HL-60 (cell line): ENCODE measurements around the gene SMIM1.

ENCODE experiments used
- DNase-seq, 2 experiments: peaks; one replicate each; pipeline ENCODE4 v3.0.0-alpha.2; 2010 to 2020; ENCODE audit warnings: low read depth in 1 of 2, low spot score in 1 of 2
- H3K27ac ChIP-seq: fragments of 250-450 bp; sonication (Bioruptor Pico); replicated peaks from 2 replicates; pipeline ENCODE4 v1.5.1; 2020; ENCODE audit warnings: mild to moderate bottlenecking, moderate library complexity
- H3K27me3 ChIP-seq: fragments of 250-450 bp; sonication (Bioruptor Pico); 2 replicates; pipeline ENCODE4 v1.5.1; 2021; ENCODE audit warnings: mild to moderate bottlenecking, moderate library complexity; ENCODE audit not compliant: insufficient read depth, poor library complexity, severe bottlenecking
- H3K4me3 ChIP-seq: replicated peaks from 2 replicates; pipeline ENCODE4 v1.5.1; 2011; ENCODE audit warnings: mild to moderate bottlenecking, control low read depth, low read length; ENCODE audit not compliant: insufficient read depth
- CTCF ChIP-seq: IDR thresholded peaks from one replicate; pipeline ENCODE4 v1.5.1; 2011; ENCODE audit warnings: low read length, control low read depth, inconsistent platforms; ENCODE audit not compliant: insufficient read depth
- GABPA ChIP-seq: IDR thresholded peaks from 2 replicates; pipeline ENCODE4 v1.6.1; 2012; ENCODE audit warnings: low read depth
- POLR2AphosphoS5 ChIP-seq: IDR thresholded peaks from 2 replicates; pipeline ENCODE4 v1.6.1; 2012; ENCODE audit warnings: low read depth
- REST ChIP-seq: IDR thresholded peaks from 2 replicates; pipeline ENCODE4 v1.6.1; 2012; ENCODE audit warnings: low read depth; ENCODE audit not compliant: insufficient replicate concordance
- SPI1 ChIP-seq: IDR thresholded peaks from 2 replicates; pipeline ENCODE4 v1.6.1; 2012; ENCODE audit warnings: low read depth, mild to moderate bottlenecking, borderline replicate concordance

SMIM1 gene

GRCh38 chr1:3787745-3788605 is 15.4 kb downstream of the SMIM1 start:
- no peak overlapping the region for H3K27ac ChIP-seq
- no peak overlapping the region for H3K4me3 ChIP-seq
- TF ChIP-seq CTCF: no peak
- TF ChIP-seq GABPA: no peak
- no peak for TF ChIP-seq SPI1
- TF ChIP-seq POLR2AphosphoS5: no peak
- no peak for TF ChIP-seq REST
- no peaks in the 10 kb centered on the region for H3K27me3 ChIP-seq
- no peak for DNase-seq

- Histone ChIP-seq H3K27ac (no peak overlapping the region), H3K27me3 (no peaks in the 10 kb centered on the region), H3K4me3 (no peak overlapping the region)
- TF ChIP-seq SPI1 (no peak), REST (no peak), POLR2AphosphoS5 (no peak), CTCF (no peak), GABPA (no peak)
- DNase-seq: no peak
Measured at GRCh38 chr1:3788756-3789420, 16.3 kb downstream of the SMIM1 start.

- DNase-seq: no peak
- Histone ChIP-seq H3K27me3 (no peaks in the 10 kb centered on the region), H3K27ac (no peak overlapping the region), H3K4me3 (no peak overlapping the region)
- TF ChIP-seq GABPA: no peak
- TF ChIP-seq SPI1: no peak
- no peak for TF ChIP-seq CTCF
- no peak for TF ChIP-seq REST
- TF ChIP-seq POLR2AphosphoS5: no peak
Measured at GRCh38 chr1:3789421-3790300, 17.1 kb downstream of the SMIM1 start.
